Endothelial cell (in vitro differentiated cells): ENCODE data around the gene NCKAP1. TPM values are rescaled to one million over a fixed set of nuclear protein-coding genes. Genes with fewer than 3 reads are reported as not detected.
"Not testable (repeated sequence)": the region's sequence is repeated elsewhere in the genome, so short reads cannot be mapped to it uniquely, and the experiment has no call there.

Source experiments
- DNase-seq: peaks from one replicate; pipeline ENCODE4 v3.0.0; 2021; ENCODE audit warnings: low spot score
- H3K27ac Mint-ChIP-seq: one replicate; pipeline ENCODE4 v1.8.0; 2021; ENCODE audit warnings: mixed read lengths, inconsistent platforms; ENCODE audit not compliant: unreplicated experiment
- H3K27me3 Mint-ChIP-seq: one replicate; pipeline ENCODE4 v1.8.0; 2021; ENCODE audit warnings: mild to moderate bottlenecking, moderate library complexity, mixed read lengths, inconsistent platforms; ENCODE audit not compliant: unreplicated experiment
- H3K36me3 Mint-ChIP-seq: one replicate; pipeline ENCODE4 v1.8.0; 2021; ENCODE audit warnings: mild to moderate bottlenecking, low read depth, mixed read lengths, inconsistent platforms; ENCODE audit not compliant: unreplicated experiment
- H3K4me1 Mint-ChIP-seq: one replicate; pipeline ENCODE4 v1.8.0; 2021; ENCODE audit warnings: mild to moderate bottlenecking, mixed read lengths, inconsistent platforms; ENCODE audit not compliant: unreplicated experiment
- H3K4me3 Mint-ChIP-seq: one replicate; pipeline ENCODE4 v1.8.0; 2021; ENCODE audit warnings: mild to moderate bottlenecking, mixed read lengths, inconsistent platforms; ENCODE audit not compliant: unreplicated experiment
- H3K9me3 Mint-ChIP-seq: one replicate; pipeline ENCODE4 v1.8.0; 2021; ENCODE audit warnings: mixed read lengths, inconsistent platforms; ENCODE audit not compliant: unreplicated experiment
- CTCF ChIP-seq: fragments of 200-600 bp; sonication (generic); IDR thresholded peaks from one replicate; pipeline ENCODE4 v1.5.0; 2021; ENCODE audit warnings: antibody characterized with exemption; ENCODE audit not compliant: unreplicated experiment
- total RNA-seq: library from RNA; stranded (reverse); fragmentation: NEBNext Ultra II Directional; extraction: Animal tissue kit (Norgen Biotek cat#: 25700); gene quantifications from one replicate; pipeline ENCODE4 v1.2.1, GENCODE V29; 2021; ENCODE audit not compliant: unreplicated experiment

Gene NCKAP1
- total RNA-seq, 1 donor from 2014 or later: 171 TPM

GRCh38 chr2:182883451-182883850 is 154.8 kb downstream of the NCKAP1 start:
- Mint-ChIP-seq H3K27me3 (peaks cover 2% of the 10 kb centered on the region), H3K9me3 (no peaks in the 10 kb centered on the region), H3K36me3 (peaks cover 4% of the 10 kb centered on the region), H3K27ac (no peak overlapping the region), H3K4me1 (peaks cover 7% of the 10 kb centered on the region), H3K4me3 (no peak overlapping the region)
- DNase-seq: no peak
- no peak for TF ChIP-seq CTCF

GRCh38 chr2:182880100-182880499 is 158.2 kb downstream of the NCKAP1 start:
- not testable (repeated sequence) for H3K27ac Mint-ChIP-seq, H3K4me1 Mint-ChIP-seq, DNase-seq

GRCh38 chr2:182876653-182877052 is 161.6 kb downstream of the NCKAP1 start:
- H3K4me3 Mint-ChIP-seq, H3K27me3 Mint-ChIP-seq, H3K27ac Mint-ChIP-seq, H3K9me3 Mint-ChIP-seq, DNase-seq, H3K4me1 Mint-ChIP-seq: not testable (repeated sequence)
- peaks cover 12% of the 10 kb centered on the region for H3K36me3 Mint-ChIP-seq

More at GRCh38 chr2:182880100-182880499, 158.2 kb downstream of the NCKAP1 start:
- H3K36me3 Mint-ChIP-seq, H3K27me3 Mint-ChIP-seq, H3K9me3 Mint-ChIP-seq, H3K4me3 Mint-ChIP-seq: not testable (repeated sequence)

- Mint-ChIP-seq H3K27ac (no peak overlapping the region), H3K4me1 (peaks cover 28% of the 10 kb centered on the region), H3K9me3 (no peaks in the 10 kb centered on the region), H3K27me3 (peaks cover 6% of the 10 kb centered on the region), H3K36me3 (peaks cover 10% of the 10 kb centered on the region), H3K4me3 (no peak overlapping the region)
- peak; percentile 49 for DNase-seq
- TF ChIP-seq CTCF: peak; percentile 56
Observed at GRCh38 chr2:182870227-182870626, 168.0 kb downstream of the NCKAP1 start.

GRCh38 chr2:182868054-182868796 is 170.0 kb downstream of the NCKAP1 start:
- Mint-ChIP-seq H3K4me1 (peaks cover 43% of the 10 kb centered on the region), H3K36me3 (peaks cover 16% of the 10 kb centered on the region), H3K9me3 (no peaks in the 10 kb centered on the region), H3K4me3 (peak overlapping the region; percentile 96), H3K27ac (peak overlapping the region; percentile 82), H3K27me3 (peaks cover 7% of the 10 kb centered on the region)
- DNase-seq: no peak
- TF ChIP-seq CTCF: no peak

GRCh38 chr2:182867426-182868053 is 170.7 kb downstream of the NCKAP1 start:
- Mint-ChIP-seq H3K9me3 (no peaks in the 10 kb centered on the region), H3K36me3 (peaks cover 12% of the 10 kb centered on the region), H3K27ac (peak overlapping the region; percentile 82), H3K4me1 (peaks cover 43% of the 10 kb centered on the region), H3K4me3 (peak overlapping the region; percentile 96), H3K27me3 (peaks cover 5% of the 10 kb centered on the region)
- no peak for TF ChIP-seq CTCF
- no peak for DNase-seq
